Measurements from ENCODE around the gene LGR5.

LGR5 gene

GRCh38 chr12:71524626-71525025 is 85.0 kb downstream of the LGR5 start:
- ChIA-PET CTCF (no interaction called here), POLR2A (no interaction called here)
- Histone ChIP-seq H3K4me3 (ENCODE audit: control insufficient read depth in 1 of 7, extremely low read depth in 1 of 7, insufficient read depth in 4 of 7, low read depth in 2 of 7, low read length in 6 of 7) (peak overlapping the region in 1 of 7 experiments; percentile 2), H3K4me1 (ENCODE audit: control extremely low read depth in 1 of 4, control insufficient read depth in 4 of 4, insufficient read depth in 4 of 4, low read length in 3 of 4) (peaks cover 0 to 11% (median 3%) of the 10 kb centered on the region in 4 experiments), H3K9me3 (ENCODE audit: control extremely low read depth in 1 of 5, control insufficient read depth in 4 of 5, insufficient read depth in 2 of 5, low read depth in 1 of 5, low read length in 4 of 5) (peaks cover 0 to 6% (median 0%) of the 10 kb centered on the region in 5 experiments), H3K36me3 (ENCODE audit: control insufficient read depth in 4 of 4, insufficient read depth in 4 of 4, low read length in 3 of 4) (no peaks in the 10 kb centered on the region), H3K27me3 (replicated peaks in 2 of 5; ENCODE audit: control insufficient read depth in 4 of 5, insufficient read depth in 5 of 5, low read length in 4 of 5) (no peaks in the 10 kb centered on the region), H3K27ac (ENCODE audit: insufficient read depth in 1 of 2, low read depth in 1 of 2, low read length in 2 of 2, poor library complexity in 1 of 2, severe bottlenecking in 2 of 2) (no peak overlapping the region)
- WGBS (ENCODE audit: insufficient coverage): 0% methylated on average over 1 of the region's 2 CpGs
- peak; percentile 17 to 81 (median 76) for DNase-seq

- Histone ChIP-seq H3K4me1 (ENCODE audit: control extremely low read depth in 1 of 4, control insufficient read depth in 4 of 4, insufficient read depth in 4 of 4, low read length in 3 of 4) (peaks cover 0 to 7% (median 5%) of the 10 kb centered on the region in 4 experiments), H3K27ac (ENCODE audit: insufficient read depth in 1 of 2, low read depth in 1 of 2, low read length in 2 of 2, poor library complexity in 1 of 2, severe bottlenecking in 2 of 2) (no peak overlapping the region), H3K9me3 (ENCODE audit: control extremely low read depth in 1 of 5, control insufficient read depth in 4 of 5, insufficient read depth in 2 of 5, low read depth in 1 of 5, low read length in 4 of 5) (no peaks in the 10 kb centered on the region), H3K36me3 (ENCODE audit: control insufficient read depth in 4 of 4, insufficient read depth in 4 of 4, low read length in 3 of 4) (no peaks in the 10 kb centered on the region), H3K27me3 (replicated peaks in 2 of 5; ENCODE audit: control insufficient read depth in 4 of 5, insufficient read depth in 5 of 5, low read length in 4 of 5) (no peaks in the 10 kb centered on the region), H3K4me3 (ENCODE audit: control insufficient read depth in 1 of 7, extremely low read depth in 1 of 7, insufficient read depth in 4 of 7, low read depth in 2 of 7, low read length in 6 of 7) (no peak overlapping the region)
- CTCF ChIA-PET: interaction anchor here (2.8 kb wide), 1 partner anchor 17 kb away, joined by 8 read pairs; no protein-coding TSS in a partner anchor
- 67% methylated on average over 1 of the region's 2 CpGs for WGBS (ENCODE audit: insufficient coverage)
- no peak for DNase-seq
- POLR2A ChIA-PET: no interaction called here
These were observed 94.1 kb downstream of the LGR5 start for GRCh38 chr12:71533703-71534102.

GRCh38 chr12:71536279-71536938 is 96.8 kb downstream of the LGR5 start:
- 100% methylated on average over 1 of the region's 2 CpGs for WGBS (ENCODE audit: insufficient coverage)
- no peak overlapping the region for H3K27ac ChIP-seq (ENCODE audit: insufficient read depth in 1 of 2, low read depth in 1 of 2, low read length in 2 of 2, poor library complexity in 1 of 2, severe bottlenecking in 2 of 2)
- CTCF ChIA-PET: interaction anchor here (1.4 to 3.6 kb wide), 2 partner anchors 14 to 120 kb away, joined by 3 to 21 read pairs; no protein-coding TSS in a partner anchor
- POLR2A ChIA-PET: no interaction called here
- no peaks in the 10 kb centered on the region for H3K27me3 ChIP-seq (replicated peaks in 2 of 5; ENCODE audit: control insufficient read depth in 4 of 5, insufficient read depth in 5 of 5, low read length in 4 of 5)
- no peaks in the 10 kb centered on the region for H3K36me3 ChIP-seq (ENCODE audit: control insufficient read depth in 4 of 4, insufficient read depth in 4 of 4, low read length in 3 of 4)
- H3K9me3 ChIP-seq (ENCODE audit: control extremely low read depth in 1 of 5, control insufficient read depth in 4 of 5, insufficient read depth in 2 of 5, low read depth in 1 of 5, low read length in 4 of 5): no peaks in the 10 kb centered on the region
- H3K4me3 ChIP-seq (ENCODE audit: control insufficient read depth in 1 of 7, extremely low read depth in 1 of 7, insufficient read depth in 4 of 7, low read depth in 2 of 7, low read length in 6 of 7): no peak overlapping the region
- peaks cover 0 to 7% (median 5%) of the 10 kb centered on the region in 4 experiments for H3K4me1 ChIP-seq (ENCODE audit: control extremely low read depth in 1 of 4, control insufficient read depth in 4 of 4, insufficient read depth in 4 of 4, low read length in 3 of 4)
- DNase-seq: peak in 2 of 3 donors; percentile 11 to 40

GRCh38 chr12:71536939-71537622 is 97.5 kb downstream of the LGR5 start:
- ChIA-PET CTCF (interaction anchor here (1.4 to 3.6 kb wide), 2 partner anchors 13 to 120 kb away, joined by 3 to 21 read pairs; no protein-coding TSS in a partner anchor), POLR2A (no interaction called here)
- Histone ChIP-seq H3K36me3 (ENCODE audit: control insufficient read depth in 4 of 4, insufficient read depth in 4 of 4, low read length in 3 of 4) (no peaks in the 10 kb centered on the region), H3K4me3 (ENCODE audit: control insufficient read depth in 1 of 7, extremely low read depth in 1 of 7, insufficient read depth in 4 of 7, low read depth in 2 of 7, low read length in 6 of 7) (no peak overlapping the region), H3K27ac (ENCODE audit: insufficient read depth in 1 of 2, low read depth in 1 of 2, low read length in 2 of 2, poor library complexity in 1 of 2, severe bottlenecking in 2 of 2) (no peak overlapping the region), H3K9me3 (ENCODE audit: control extremely low read depth in 1 of 5, control insufficient read depth in 4 of 5, insufficient read depth in 2 of 5, low read depth in 1 of 5, low read length in 4 of 5) (no peaks in the 10 kb centered on the region), H3K27me3 (replicated peaks in 2 of 5; ENCODE audit: control insufficient read depth in 4 of 5, insufficient read depth in 5 of 5, low read length in 4 of 5) (no peaks in the 10 kb centered on the region), H3K4me1 (ENCODE audit: control extremely low read depth in 1 of 4, control insufficient read depth in 4 of 4, insufficient read depth in 4 of 4, low read length in 3 of 4) (peaks cover 0 to 7% (median 5%) of the 10 kb centered on the region in 4 experiments)
- 71% methylated on average over 1 of the region's 3 CpGs for WGBS (ENCODE audit: insufficient coverage)
- DNase-seq: no peak

GRCh38 chr12:71538807-71539206 is 99.2 kb downstream of the LGR5 start:
- no CpG with 5 or more reads among the region's 3 CpGs for WGBS (ENCODE audit: insufficient coverage)
- ChIA-PET POLR2A (no interaction called here), CTCF (interaction anchor here (3.6 kb wide), 1 partner anchor 12 kb away, joined by 21 read pairs; no protein-coding TSS in a partner anchor)
- Histone ChIP-seq H3K27me3 (replicated peaks in 2 of 5; ENCODE audit: control insufficient read depth in 4 of 5, insufficient read depth in 5 of 5, low read length in 4 of 5) (no peaks in the 10 kb centered on the region), H3K36me3 (ENCODE audit: control insufficient read depth in 4 of 4, insufficient read depth in 4 of 4, low read length in 3 of 4) (no peaks in the 10 kb centered on the region), H3K4me1 (ENCODE audit: control extremely low read depth in 1 of 4, control insufficient read depth in 4 of 4, insufficient read depth in 4 of 4, low read length in 3 of 4) (peaks cover 0 to 7% (median under 1%) of the 10 kb centered on the region in 4 experiments), H3K27ac (ENCODE audit: insufficient read depth in 1 of 2, low read depth in 1 of 2, low read length in 2 of 2, poor library complexity in 1 of 2, severe bottlenecking in 2 of 2) (no peak overlapping the region), H3K9me3 (ENCODE audit: control extremely low read depth in 1 of 5, control insufficient read depth in 4 of 5, insufficient read depth in 2 of 5, low read depth in 1 of 5, low read length in 4 of 5) (no peaks in the 10 kb centered on the region), H3K4me3 (ENCODE audit: control insufficient read depth in 1 of 7, extremely low read depth in 1 of 7, insufficient read depth in 4 of 7, low read depth in 2 of 7, low read length in 6 of 7) (no peak overlapping the region)
- DNase-seq: no peak

GRCh38 chr12:71541583-71541982 is 102.0 kb downstream of the LGR5 start:
- H3K4me3 ChIP-seq (ENCODE audit: control insufficient read depth in 1 of 7, extremely low read depth in 1 of 7, insufficient read depth in 4 of 7, low read depth in 2 of 7, low read length in 6 of 7): no peak overlapping the region
- ChIA-PET CTCF (interaction anchor here (2.0 kb wide), 1 partner anchor 7 kb away, joined by 4 read pairs; no protein-coding TSS in a partner anchor), POLR2A (no interaction called here)
- H3K4me1 ChIP-seq (ENCODE audit: control extremely low read depth in 1 of 4, control insufficient read depth in 4 of 4, insufficient read depth in 4 of 4, low read length in 3 of 4): peaks cover 0 to 6% (median 2%) of the 10 kb centered on the region in 4 experiments
- DNase-seq: no peak
- no peaks in the 10 kb centered on the region for H3K36me3 ChIP-seq (ENCODE audit: control insufficient read depth in 4 of 4, insufficient read depth in 4 of 4, low read length in 3 of 4)
- no peaks in the 10 kb centered on the region for H3K9me3 ChIP-seq (ENCODE audit: control extremely low read depth in 1 of 5, control insufficient read depth in 4 of 5, insufficient read depth in 2 of 5, low read depth in 1 of 5, low read length in 4 of 5)
- WGBS (ENCODE audit: insufficient coverage): no CpG with 5 or more reads among the region's 1 CpG
- no peak overlapping the region for H3K27ac ChIP-seq (ENCODE audit: insufficient read depth in 1 of 2, low read depth in 1 of 2, low read length in 2 of 2, poor library complexity in 1 of 2, severe bottlenecking in 2 of 2)
- no peaks in the 10 kb centered on the region for H3K27me3 ChIP-seq (replicated peaks in 2 of 5; ENCODE audit: control insufficient read depth in 4 of 5, insufficient read depth in 5 of 5, low read length in 4 of 5)

GRCh38 chr12:71546322-71546861 is 106.8 kb downstream of the LGR5 start:
- WGBS (ENCODE audit: insufficient coverage): 89% methylated on average over 1 of the region's 2 CpGs
- H3K27ac ChIP-seq (ENCODE audit: insufficient read depth in 1 of 2, low read depth in 1 of 2, low read length in 2 of 2, poor library complexity in 1 of 2, severe bottlenecking in 2 of 2): no peak overlapping the region

More at GRCh38 chr12:71546322-71546861, 106.8 kb downstream of the LGR5 start:
- no peak for DNase-seq
- H3K4me3 ChIP-seq (ENCODE audit: control insufficient read depth in 1 of 7, extremely low read depth in 1 of 7, insufficient read depth in 4 of 7, low read depth in 2 of 7, low read length in 6 of 7): no peak overlapping the region
- H3K9me3 ChIP-seq (ENCODE audit: control extremely low read depth in 1 of 5, control insufficient read depth in 4 of 5, insufficient read depth in 2 of 5, low read depth in 1 of 5, low read length in 4 of 5): no peaks in the 10 kb centered on the region
- no peaks in the 10 kb centered on the region for H3K27me3 ChIP-seq (replicated peaks in 2 of 5; ENCODE audit: control insufficient read depth in 4 of 5, insufficient read depth in 5 of 5, low read length in 4 of 5)
- H3K4me1 ChIP-seq (ENCODE audit: control extremely low read depth in 1 of 4, control insufficient read depth in 4 of 4, insufficient read depth in 4 of 4, low read length in 3 of 4): peaks cover 0 to 12% (median 6%) of the 10 kb centered on the region in 4 experiments
- POLR2A ChIA-PET: no interaction called here
- H3K36me3 ChIP-seq (ENCODE audit: control insufficient read depth in 4 of 4, insufficient read depth in 4 of 4, low read length in 3 of 4): no peaks in the 10 kb centered on the region
- CTCF ChIA-PET: interaction anchor here (1.2 kb wide), 1 partner anchor 131 kb away, joined by 3 read pairs; no protein-coding TSS in a partner anchor
